Retinal pigment epithelial cell (primary cell): ENCODE measurements around the gene ZNF492.
"Not testable (repeated sequence)": the region's sequence is repeated elsewhere in the genome, so short reads cannot be mapped to it uniquely, and the experiment has no call there.

Experiments
- DNase-seq: peaks from one replicate; pipeline ENCODE4 v3.0.0-alpha.2; 2010; ENCODE audit warnings: low read depth
- H3K4me3 ChIP-seq: 2 replicates; pipeline ENCODE4 v1.5.1; 2011; ENCODE audit warnings: mild to moderate bottlenecking, low read length, control low read depth, moderate library complexity
- TF ChIP-seq, protein P1 (sequence below): conservative IDR thresholded peaks from 2 replicates; pipeline ENCODE4 v1.5.1; 2011; ENCODE audit warnings: low read depth, low read length, control low read depth, inconsistent platforms

ZNF492 gene

DNA sequence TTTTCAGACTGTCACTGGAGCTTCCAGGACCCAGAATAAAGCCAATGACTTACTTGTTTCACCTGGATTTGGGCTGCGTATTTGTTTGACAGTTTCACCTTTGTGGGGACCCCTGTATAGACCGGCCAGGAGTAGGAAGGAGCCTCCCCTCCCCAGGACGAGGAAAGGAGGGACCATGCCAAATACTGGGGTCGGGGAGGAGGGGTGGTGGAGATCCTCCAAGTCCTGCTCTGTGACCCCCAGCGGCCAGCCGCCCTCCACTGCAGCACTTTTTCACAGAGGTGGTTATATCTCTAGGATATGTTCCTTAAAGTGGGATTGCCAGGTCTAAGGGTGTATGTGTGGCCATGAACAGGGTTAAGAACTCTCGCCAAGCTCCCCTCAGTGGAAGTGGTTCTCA lies 25.7 kb upstream of the ZNF492 start:
- no peak overlapping the region for H3K4me3 ChIP-seq
- TF ChIP-seq, protein P1, sequence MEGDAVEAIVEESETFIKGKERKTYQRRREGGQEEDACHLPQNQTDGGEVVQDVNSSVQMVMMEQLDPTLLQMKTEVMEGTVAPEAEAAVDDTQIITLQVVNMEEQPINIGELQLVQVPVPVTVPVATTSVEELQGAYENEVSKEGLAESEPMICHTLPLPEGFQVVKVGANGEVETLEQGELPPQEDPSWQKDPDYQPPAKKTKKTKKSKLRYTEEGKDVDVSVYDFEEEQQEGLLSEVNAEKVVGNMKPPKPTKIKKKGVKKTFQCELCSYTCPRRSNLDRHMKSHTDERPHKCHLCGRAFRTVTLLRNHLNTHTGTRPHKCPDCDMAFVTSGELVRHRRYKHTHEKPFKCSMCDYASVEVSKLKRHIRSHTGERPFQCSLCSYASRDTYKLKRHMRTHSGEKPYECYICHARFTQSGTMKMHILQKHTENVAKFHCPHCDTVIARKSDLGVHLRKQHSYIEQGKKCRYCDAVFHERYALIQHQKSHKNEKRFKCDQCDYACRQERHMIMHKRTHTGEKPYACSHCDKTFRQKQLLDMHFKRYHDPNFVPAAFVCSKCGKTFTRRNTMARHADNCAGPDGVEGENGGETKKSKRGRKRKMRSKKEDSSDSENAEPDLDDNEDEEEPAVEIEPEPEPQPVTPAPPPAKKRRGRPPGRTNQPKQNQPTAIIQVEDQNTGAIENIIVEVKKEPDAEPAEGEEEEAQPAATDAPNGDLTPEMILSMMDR = no peak
- no peak for DNase-seq

DNA sequence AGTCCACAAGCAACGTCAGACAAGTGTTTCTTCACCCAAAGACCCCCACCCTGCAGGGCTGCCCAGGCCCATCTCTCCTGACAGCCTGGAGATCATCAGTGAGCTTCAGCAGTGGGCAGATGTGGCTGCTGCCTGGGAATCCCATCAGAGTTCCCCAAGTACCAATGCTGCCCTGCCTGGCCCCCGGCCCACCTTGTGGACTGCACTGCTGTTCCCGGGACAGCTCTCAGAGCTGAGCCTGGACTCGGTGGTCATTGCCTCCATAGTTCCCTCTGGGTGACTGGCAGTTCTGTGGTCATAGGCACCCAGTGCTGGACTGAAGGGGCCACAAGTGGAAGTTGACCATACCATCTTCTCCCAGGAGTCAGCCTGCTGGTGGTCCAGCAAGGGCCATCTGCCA lies 24.5 kb upstream of the ZNF492 start:
- TF ChIP-seq, protein P1 = no peak
- H3K4me3 ChIP-seq = no peak overlapping the region
- DNase-seq = no peak

DNA sequence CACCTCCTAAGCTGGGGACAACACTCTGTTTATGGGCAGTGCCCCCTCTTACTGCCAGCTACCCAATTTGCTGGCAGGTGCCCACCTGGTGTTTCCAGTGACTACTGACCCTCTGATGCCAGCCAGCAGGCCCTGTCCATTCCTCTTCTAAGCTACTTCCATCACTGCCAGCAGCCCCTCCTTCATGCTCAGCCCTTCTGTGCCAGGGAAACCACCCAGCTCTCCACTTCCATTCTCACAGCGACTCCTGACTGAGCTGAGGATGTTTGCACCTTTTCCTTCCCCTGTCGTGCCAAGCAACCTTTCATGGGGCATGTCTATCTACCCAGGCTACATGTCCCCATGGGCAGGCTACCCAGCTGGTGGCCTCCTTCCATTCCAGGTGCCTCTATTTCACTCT lies 24.0 kb upstream of the ZNF492 start:
- TF ChIP-seq, protein P1 = no peak
- H3K4me3 ChIP-seq = no peak overlapping the region
- no peak for DNase-seq

DNA sequence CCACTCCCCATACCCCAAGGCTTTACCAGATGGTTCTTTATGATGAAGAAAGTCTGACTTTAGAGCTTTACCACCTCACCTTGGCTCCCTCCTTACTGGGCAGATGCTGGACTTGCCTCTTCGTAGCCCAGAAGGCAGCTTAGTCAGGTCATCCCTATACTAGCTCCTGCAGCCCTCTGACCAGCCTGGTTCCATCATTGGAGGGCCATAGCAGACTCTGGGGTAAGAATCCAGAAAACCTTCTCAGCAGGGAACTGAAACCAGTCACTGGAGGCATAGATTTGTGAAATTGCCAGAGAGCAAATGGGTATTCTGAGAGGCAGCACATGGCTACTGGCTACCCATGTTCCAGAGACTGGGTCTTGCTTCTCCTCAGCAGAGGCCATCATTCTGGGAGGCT lies 21.8 kb upstream of the ZNF492 start:
- no peak overlapping the region for H3K4me3 ChIP-seq
- TF ChIP-seq, protein P1 = no peak
- no peak for DNase-seq

DNA sequence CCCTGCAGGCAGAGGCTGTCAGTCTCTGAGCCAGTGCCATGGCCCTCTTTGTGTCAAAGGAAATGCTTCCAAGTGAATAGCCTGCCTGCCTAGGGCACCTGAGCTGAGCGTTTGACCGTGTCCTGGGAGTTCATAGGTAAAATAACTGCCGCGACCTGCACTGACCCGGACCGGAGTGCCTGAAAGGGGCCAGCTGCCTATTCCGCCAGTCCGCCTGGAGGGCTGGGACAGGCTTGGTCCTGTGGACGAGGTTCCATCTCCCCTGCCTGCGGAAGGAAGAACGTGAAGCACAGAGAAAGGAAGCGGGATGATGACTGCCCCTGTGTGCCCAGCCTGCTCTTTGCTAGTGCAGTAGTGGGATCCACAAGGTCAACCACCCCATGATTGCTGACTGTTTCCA lies 17.5 kb upstream of the ZNF492 start:
- DNase-seq = no peak
- TF ChIP-seq, protein P1 = no peak
- no peak overlapping the region for H3K4me3 ChIP-seq

DNA sequence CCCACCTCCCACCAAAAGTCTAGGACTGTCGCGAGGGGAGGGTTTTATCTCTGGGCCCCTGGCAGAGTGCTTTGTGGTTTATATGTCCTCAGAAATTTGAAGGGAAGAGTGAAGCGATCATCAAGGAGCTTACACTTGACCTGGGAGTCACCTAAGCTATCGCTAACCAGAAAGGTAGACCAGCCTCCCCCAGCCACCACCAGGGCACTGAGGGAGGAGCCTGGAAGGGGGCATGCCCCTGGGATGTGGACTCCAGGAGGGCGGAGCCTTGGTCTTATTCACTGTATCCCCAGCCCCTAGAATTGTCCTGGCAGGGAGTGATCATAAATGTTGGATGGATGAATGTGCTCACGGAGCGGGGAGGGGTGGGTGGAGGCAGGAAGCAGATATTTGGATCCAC lies 16.9 kb upstream of the ZNF492 start:
- not testable (repeated sequence) for H3K4me3 ChIP-seq, DNase-seq

DNA sequence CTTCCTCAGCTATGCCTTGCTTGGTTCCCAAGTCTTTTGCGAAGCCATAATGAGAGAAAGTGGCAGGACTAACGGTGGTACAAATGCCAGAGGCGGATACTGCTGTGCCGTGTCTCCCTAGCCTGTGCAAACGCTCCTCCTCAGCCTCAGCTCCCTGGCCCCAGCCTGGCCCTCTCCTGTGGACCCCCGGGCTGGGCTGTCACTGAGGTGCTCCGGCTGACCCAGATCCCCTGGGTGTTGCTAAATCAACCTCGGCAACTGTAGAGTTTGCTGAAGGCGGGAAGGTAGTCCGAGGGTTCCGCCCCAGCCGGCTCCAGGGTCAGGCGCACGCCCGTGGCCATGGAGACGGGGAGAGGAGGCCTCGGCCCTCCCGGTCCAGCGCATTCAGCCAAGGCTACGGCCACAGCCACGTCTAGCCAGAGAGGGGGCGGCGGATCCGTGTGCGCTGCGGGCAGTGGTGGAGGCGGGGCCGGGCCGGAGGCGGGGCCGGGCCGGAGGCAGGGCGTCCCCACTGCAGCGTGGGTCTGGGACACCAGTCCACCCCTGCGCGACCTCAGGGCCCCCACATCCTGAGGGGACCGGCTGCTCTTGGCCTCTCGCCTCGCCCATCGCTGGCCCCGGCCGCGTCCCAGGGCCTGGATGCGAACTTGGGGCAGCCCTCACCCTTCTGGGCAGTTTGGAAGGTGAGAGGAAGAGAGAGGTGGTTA lies 16.4 kb upstream of the ZNF492 start:
- DNase-seq = no peak
- TF ChIP-seq, protein P1 = no peak
- no peak overlapping the region for H3K4me3 ChIP-seq

DNA sequence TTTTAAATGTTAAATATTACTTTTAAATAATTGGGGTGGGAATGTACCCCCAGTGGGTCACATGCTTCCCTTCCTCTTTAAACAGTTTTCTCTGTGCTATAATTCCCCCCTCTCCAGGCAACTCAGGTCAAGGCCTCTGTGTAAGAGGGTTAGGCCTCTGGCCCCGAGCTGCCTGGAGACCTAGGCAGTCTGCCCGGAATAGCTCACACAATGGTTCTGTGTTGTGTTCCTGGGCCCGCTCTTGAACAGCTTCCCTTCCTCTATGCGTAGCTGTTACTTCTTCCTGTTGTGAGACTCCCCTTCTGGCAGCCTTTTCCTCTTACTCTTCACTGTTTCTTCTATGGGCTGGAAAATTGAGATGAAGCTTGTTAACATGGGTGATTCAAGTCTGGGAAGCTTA lies 14.8 kb upstream of the ZNF492 start:
- DNase-seq = no peak
- TF ChIP-seq, protein P1 = no peak
- H3K4me3 ChIP-seq = no peak overlapping the region
